ENCODE results near the gene CDC42BPB. TPM values are rescaled to one million over a fixed set of nuclear protein-coding genes. Genes with fewer than 3 reads are reported as not detected.

CDC42BPB gene
- total RNA-seq, 6 donors from 2014 or later: 108 to 268 (median 124) TPM

DNA sequence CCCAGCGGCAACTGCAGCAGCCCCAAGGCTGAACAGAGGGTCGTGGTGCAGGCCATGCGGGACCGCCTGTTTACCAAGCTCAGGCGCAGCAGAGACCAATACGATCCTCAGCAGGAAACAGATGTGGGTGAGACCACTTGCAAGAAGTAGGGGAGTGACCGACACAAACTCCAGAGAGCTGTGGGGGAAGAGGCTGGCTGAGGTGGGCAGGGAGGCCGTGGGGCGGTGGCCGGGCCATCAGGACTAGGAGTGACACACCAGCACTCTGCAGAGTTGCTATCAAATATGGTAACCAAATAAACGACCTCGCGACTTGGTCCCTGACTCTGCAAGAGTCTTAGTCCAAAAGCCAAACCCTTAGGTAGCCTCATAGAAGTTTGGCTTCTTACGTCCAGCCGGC lies 104.2 kb downstream of the CDC42BPB start:
- Histone ChIP-seq H3K9me3 (no peaks in the 10 kb centered on the region), H3K4me3 (no peak overlapping the region), H3K27me3 (no peaks in the 10 kb centered on the region), H3K27ac (no peak overlapping the region), H3K4me1 (no peaks in the 10 kb centered on the region), H3K36me3 (peaks cover 35 to 95% (median 80%) of the 10 kb centered on the region in 4 donors)
- no peak for TF ChIP-seq POLR2A (IDR thresholded peaks at IDR 0.05)
- TF ChIP-seq POLR2AphosphoS5 (IDR thresholded peaks at IDR 0.05): no peak
- no peak for TF ChIP-seq EP300 (IDR thresholded peaks at IDR 0.05)
- TF ChIP-seq, protein P1, sequence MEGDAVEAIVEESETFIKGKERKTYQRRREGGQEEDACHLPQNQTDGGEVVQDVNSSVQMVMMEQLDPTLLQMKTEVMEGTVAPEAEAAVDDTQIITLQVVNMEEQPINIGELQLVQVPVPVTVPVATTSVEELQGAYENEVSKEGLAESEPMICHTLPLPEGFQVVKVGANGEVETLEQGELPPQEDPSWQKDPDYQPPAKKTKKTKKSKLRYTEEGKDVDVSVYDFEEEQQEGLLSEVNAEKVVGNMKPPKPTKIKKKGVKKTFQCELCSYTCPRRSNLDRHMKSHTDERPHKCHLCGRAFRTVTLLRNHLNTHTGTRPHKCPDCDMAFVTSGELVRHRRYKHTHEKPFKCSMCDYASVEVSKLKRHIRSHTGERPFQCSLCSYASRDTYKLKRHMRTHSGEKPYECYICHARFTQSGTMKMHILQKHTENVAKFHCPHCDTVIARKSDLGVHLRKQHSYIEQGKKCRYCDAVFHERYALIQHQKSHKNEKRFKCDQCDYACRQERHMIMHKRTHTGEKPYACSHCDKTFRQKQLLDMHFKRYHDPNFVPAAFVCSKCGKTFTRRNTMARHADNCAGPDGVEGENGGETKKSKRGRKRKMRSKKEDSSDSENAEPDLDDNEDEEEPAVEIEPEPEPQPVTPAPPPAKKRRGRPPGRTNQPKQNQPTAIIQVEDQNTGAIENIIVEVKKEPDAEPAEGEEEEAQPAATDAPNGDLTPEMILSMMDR (IDR thresholded peaks at IDR 0.05): no peak
- DNase-seq (no peak), ATAC-seq (ENCODE audit: low FRiP score in 2 of 2) (no peak)
- 86% methylated on average over 8 to 15 of the region's 15 CpGs for WGBS, 2 donors

DNA sequence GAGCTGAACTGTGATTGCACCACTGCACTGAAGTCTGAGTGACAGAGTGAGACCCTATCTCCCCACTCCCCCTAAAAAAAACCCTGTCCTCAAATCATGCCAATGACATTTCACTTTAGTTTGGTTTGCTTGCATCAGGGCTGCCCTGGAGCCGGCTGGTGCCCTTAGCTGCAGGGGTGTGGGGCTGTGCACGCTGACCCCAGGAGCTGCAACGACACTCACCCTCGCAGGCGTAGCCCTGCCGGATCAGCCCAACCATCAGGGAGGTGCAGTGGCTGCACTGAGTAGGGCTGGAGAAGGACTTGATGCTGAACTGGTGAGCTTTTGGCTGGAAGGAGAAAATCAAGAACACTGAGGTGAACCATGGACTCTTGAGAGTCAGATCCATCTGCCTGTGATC lies 105.1 kb downstream of the CDC42BPB start:
- H3K4me1 ChIP-seq: no peaks in the 10 kb centered on the region
- 90 to 92% methylated on average over 6 of the region's 6 CpGs for WGBS, 2 donors
- H3K27me3 ChIP-seq: no peaks in the 10 kb centered on the region
- peaks cover 31 to 93% (median 78%) of the 10 kb centered on the region in 4 donors for H3K36me3 ChIP-seq
- no peak overlapping the region for H3K27ac ChIP-seq
- no peak for ATAC-seq (ENCODE audit: low FRiP score in 2 of 2)
- no peaks in the 10 kb centered on the region for H3K9me3 ChIP-seq
- no peak overlapping the region for H3K4me3 ChIP-seq
- DNase-seq: no peak
- TF ChIP-seq POLR2AphosphoS5 (IDR thresholded peaks at IDR 0.05): no peak
- TF ChIP-seq, protein P1 (IDR thresholded peaks at IDR 0.05): no peak
- no peak for TF ChIP-seq POLR2A (IDR thresholded peaks at IDR 0.05)
- TF ChIP-seq EP300 (IDR thresholded peaks at IDR 0.05): no peak

DNA sequence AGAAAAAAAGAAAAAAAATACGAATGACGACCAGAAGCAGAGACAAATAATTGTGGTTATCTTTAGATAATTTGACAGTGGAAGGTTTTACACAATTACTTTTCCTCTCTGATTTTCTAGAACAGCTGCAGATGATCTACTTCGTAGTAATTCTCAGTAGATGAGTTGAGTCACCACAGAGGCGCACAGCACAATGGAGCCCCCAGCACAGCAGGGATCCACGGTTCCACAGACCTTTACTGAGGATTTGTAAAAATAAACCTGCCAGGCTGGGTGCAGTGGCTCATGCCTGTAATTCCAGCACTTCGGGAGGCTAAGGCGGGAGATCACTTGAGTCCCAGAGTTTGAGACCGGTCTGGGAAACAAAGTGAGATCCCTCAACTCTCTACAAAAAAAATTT lies 105.5 kb downstream of the CDC42BPB start:
- no peak overlapping the region for H3K4me3 ChIP-seq
- no peak for DNase-seq
- H3K27me3 ChIP-seq: no peaks in the 10 kb centered on the region
- H3K9me3 ChIP-seq: no peaks in the 10 kb centered on the region
- ATAC-seq (ENCODE audit: low FRiP score in 2 of 2): no peak
- H3K36me3 ChIP-seq: peaks cover 31 to 94% (median 78%) of the 10 kb centered on the region in 4 donors
- no peak overlapping the region for H3K27ac ChIP-seq
- 80 to 81% methylated on average over 8 of the region's 8 CpGs for WGBS, 2 donors
- no peaks in the 10 kb centered on the region for H3K4me1 ChIP-seq
- TF ChIP-seq, protein P1 (IDR thresholded peaks at IDR 0.05): no peak
- TF ChIP-seq EP300 (IDR thresholded peaks at IDR 0.05) (no peak), POLR2AphosphoS5 (IDR thresholded peaks at IDR 0.05) (no peak), POLR2A (IDR thresholded peaks at IDR 0.05) (no peak)

DNA sequence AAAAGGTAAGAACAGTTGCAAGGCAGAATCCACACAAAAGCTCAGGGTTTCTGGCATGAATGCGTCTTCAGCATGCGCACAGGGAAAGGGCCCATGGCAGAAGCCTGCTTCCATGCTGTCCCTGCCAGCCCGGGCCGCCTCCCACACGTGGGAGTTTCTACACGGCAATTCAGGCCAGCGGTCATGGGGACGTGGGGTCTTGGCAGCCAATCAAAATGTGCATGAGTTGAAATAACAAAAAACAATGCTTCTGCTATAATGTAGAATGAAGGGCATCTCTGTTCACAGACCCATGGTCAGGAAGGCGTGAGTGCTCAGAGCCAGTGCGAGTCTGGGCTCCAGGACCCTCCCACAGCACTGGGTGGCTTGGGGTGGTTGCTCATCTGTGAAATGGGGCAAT lies 106.3 kb downstream of the CDC42BPB start:
- H3K36me3 ChIP-seq: peaks cover 36 to 94% (median 83%) of the 10 kb centered on the region in 4 donors

More for the DNA sequence above, 106.3 kb downstream of the CDC42BPB start:
- Histone ChIP-seq H3K27ac (no peak overlapping the region), H3K27me3 (no peaks in the 10 kb centered on the region), H3K4me1 (no peaks in the 10 kb centered on the region), H3K4me3 (no peak overlapping the region), H3K9me3 (no peaks in the 10 kb centered on the region)
- no peak for TF ChIP-seq POLR2AphosphoS5 (IDR thresholded peaks at IDR 0.05)
- TF ChIP-seq, protein P1 (IDR thresholded peaks at IDR 0.05): no peak
- no peak for TF ChIP-seq EP300 (IDR thresholded peaks at IDR 0.05)
- no peak for TF ChIP-seq POLR2A (IDR thresholded peaks at IDR 0.05)
- no peak for DNase-seq
- WGBS, 2 donors: 84 to 88% methylated on average over 10 of the region's 10 CpGs
- ATAC-seq (ENCODE audit: low FRiP score in 2 of 2): no peak

Measured in upper lobe of left lung (tissue), 6 donors.